B cell (primary cell): ENCODE results near the gene NHEJ1.

ENCODE experiments used
- EZH2 ChIP-seq: IDR thresholded peaks from 2 replicates; pipeline ENCODE4 v1.6.1; 2012; ENCODE audit warnings: borderline replicate concordance, low read depth, mild to moderate bottlenecking, moderate library complexity, low read length; ENCODE audit not compliant: insufficient read depth, poor library complexity, severe bottlenecking
- TF ChIP-seq, protein P1 (sequence below): fragments of 200-600 bp; IDR thresholded peaks from one replicate; pipeline ENCODE4 v1.8.0; 2022; ENCODE audit warnings: antibody characterized with exemption, mild to moderate bottlenecking

GRCh38 chr2:219176818-219177551 lies 16.4 kb upstream of the NHEJ1 start, which contains the start of gene CNPPD1:
- TF ChIP-seq, protein P1, sequence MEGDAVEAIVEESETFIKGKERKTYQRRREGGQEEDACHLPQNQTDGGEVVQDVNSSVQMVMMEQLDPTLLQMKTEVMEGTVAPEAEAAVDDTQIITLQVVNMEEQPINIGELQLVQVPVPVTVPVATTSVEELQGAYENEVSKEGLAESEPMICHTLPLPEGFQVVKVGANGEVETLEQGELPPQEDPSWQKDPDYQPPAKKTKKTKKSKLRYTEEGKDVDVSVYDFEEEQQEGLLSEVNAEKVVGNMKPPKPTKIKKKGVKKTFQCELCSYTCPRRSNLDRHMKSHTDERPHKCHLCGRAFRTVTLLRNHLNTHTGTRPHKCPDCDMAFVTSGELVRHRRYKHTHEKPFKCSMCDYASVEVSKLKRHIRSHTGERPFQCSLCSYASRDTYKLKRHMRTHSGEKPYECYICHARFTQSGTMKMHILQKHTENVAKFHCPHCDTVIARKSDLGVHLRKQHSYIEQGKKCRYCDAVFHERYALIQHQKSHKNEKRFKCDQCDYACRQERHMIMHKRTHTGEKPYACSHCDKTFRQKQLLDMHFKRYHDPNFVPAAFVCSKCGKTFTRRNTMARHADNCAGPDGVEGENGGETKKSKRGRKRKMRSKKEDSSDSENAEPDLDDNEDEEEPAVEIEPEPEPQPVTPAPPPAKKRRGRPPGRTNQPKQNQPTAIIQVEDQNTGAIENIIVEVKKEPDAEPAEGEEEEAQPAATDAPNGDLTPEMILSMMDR: no peak
- TF ChIP-seq EZH2: no peak
